Measurements from ENCODE around the gene RRP8. TPM values are rescaled to one million over a fixed set of nuclear protein-coding genes. Genes with fewer than 3 reads are reported as not detected.

Gene RRP8
- total RNA-seq, 6 experiments from 2014 or later: 18.5 to 26.7 (median 20.2) TPM

- no peak overlapping the region for H3K4me3 Mint-ChIP-seq
- no peaks in the 10 kb centered on the region; the same call in 1 of the 2 replicates for H3K27me3 Mint-ChIP-seq (ENCODE audit: insufficient read depth)
- no peaks in the 10 kb centered on the region for H3K9me3 Mint-ChIP-seq
- no peaks in the 10 kb centered on the region for H3K4me1 Mint-ChIP-seq (ENCODE audit: low read depth)
- no peak for DNase-seq
- no peak overlapping the region for H3K27ac Mint-ChIP-seq
- H3K36me3 Mint-ChIP-seq (ENCODE audit: low read depth): no peaks in the 10 kb centered on the region
- TF ChIP-seq, protein P1, sequence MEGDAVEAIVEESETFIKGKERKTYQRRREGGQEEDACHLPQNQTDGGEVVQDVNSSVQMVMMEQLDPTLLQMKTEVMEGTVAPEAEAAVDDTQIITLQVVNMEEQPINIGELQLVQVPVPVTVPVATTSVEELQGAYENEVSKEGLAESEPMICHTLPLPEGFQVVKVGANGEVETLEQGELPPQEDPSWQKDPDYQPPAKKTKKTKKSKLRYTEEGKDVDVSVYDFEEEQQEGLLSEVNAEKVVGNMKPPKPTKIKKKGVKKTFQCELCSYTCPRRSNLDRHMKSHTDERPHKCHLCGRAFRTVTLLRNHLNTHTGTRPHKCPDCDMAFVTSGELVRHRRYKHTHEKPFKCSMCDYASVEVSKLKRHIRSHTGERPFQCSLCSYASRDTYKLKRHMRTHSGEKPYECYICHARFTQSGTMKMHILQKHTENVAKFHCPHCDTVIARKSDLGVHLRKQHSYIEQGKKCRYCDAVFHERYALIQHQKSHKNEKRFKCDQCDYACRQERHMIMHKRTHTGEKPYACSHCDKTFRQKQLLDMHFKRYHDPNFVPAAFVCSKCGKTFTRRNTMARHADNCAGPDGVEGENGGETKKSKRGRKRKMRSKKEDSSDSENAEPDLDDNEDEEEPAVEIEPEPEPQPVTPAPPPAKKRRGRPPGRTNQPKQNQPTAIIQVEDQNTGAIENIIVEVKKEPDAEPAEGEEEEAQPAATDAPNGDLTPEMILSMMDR (IDR thresholded peaks at IDR 0.05): no peak
These were observed 20.3 kb upstream of the RRP8 start for GRCh38 chr11:6623391-6624363.

DNA sequence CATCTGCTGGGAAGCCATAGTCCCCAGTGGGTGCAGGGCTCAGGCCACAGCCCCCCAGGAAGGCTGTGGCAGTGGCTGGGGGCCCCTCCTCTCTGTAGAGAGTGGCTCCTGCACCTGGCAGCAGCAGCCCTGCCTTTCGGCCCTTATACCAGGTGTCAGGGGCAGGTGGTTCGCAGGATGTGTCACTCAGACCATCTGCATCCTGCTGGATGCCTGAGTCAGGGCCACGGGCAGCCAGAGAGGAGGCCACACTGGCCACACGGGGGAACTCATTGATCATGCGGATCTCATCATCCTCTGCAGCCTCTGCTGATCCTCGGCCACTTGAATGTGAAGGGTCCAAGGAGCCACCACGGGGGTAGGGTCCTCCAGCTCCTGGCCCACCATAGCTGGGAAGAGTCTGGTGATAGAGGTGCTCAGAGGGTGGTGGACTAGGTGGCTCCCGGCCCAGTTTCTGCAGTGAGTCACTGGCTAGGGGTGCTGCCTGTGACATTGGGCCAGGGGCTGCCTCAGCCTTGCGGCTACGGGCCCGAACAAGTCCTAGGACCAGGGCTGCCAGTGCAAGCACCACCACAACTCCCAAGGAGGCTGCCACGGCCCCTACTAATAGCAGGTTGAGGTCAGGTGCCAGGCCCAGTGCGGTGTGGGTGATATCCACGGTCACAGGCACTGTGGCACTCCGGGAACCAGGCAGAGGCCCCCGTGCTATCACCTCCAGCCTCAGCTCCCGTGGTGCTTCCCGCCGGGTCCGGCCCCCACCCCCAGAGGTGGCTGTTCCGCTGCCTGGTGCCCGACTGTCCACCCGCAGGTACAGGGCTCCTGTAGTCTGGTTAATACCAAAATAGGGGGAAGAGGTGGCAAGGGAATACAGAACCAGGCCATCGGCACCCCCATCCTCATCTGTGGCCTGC is 19.1 kb upstream of the RRP8 start:
- DNase-seq: no peak
- no peaks in the 10 kb centered on the region for H3K9me3 Mint-ChIP-seq
- no peaks in the 10 kb centered on the region; the same call in 1 of the 2 replicates for H3K27me3 Mint-ChIP-seq (ENCODE audit: insufficient read depth)
- no peaks in the 10 kb centered on the region for H3K4me1 Mint-ChIP-seq (ENCODE audit: low read depth)
- no peak overlapping the region for H3K27ac Mint-ChIP-seq
- H3K4me3 Mint-ChIP-seq: no peak overlapping the region
- TF ChIP-seq, protein P1 (IDR thresholded peaks at IDR 0.05): no peak
- no peaks in the 10 kb centered on the region for H3K36me3 Mint-ChIP-seq (ENCODE audit: low read depth)

- no peaks in the 10 kb centered on the region; the same call in 1 of the 2 replicates for H3K4me1 Mint-ChIP-seq (ENCODE audit: low read depth)
- no peaks in the 10 kb centered on the region for H3K36me3 Mint-ChIP-seq (ENCODE audit: low read depth)
- no peaks in the 10 kb centered on the region for H3K9me3 Mint-ChIP-seq
- TF ChIP-seq, protein P1 (IDR thresholded peaks at IDR 0.05): no peak
- H3K4me3 Mint-ChIP-seq: no peak overlapping the region
- H3K27me3 Mint-ChIP-seq (ENCODE audit: insufficient read depth): no peaks in the 10 kb centered on the region; the same call in 1 of the 2 replicates
- no peak overlapping the region for H3K27ac Mint-ChIP-seq
- no peak for DNase-seq
These were observed 18.3 kb upstream of the RRP8 start for GRCh38 chr11:6621711-6622211.

DNA sequence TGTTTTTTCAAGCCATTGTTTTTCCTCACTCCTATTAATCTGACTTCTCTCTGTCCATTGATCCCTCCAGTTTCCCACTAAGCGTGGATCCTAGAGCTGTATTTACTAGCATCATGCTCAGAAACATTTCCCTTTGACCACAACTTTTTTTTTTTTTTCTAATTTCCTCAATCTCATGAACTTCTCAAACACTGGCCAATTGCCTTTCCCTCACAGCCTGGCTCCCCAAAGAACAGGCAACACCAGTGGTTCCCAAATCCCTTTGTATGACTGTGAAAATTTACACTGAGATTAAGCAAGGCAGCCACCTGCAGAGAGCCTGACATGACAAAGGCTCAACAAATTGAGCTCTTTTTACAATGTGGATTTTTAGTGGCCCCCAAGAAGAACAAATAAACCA is 17.2 kb upstream of the RRP8 start:
- Mint-ChIP-seq H3K36me3 (ENCODE audit: low read depth) (peaks cover 9% of the 10 kb centered on the region), H3K4me1 (ENCODE audit: low read depth) (no peaks in the 10 kb centered on the region; the same call in 1 of the 2 replicates), H3K27me3 (ENCODE audit: insufficient read depth) (no peaks in the 10 kb centered on the region), H3K9me3 (no peaks in the 10 kb centered on the region), H3K4me3 (no peak overlapping the region), H3K27ac (no peak overlapping the region)
- no peak for DNase-seq
- TF ChIP-seq, protein P1 (IDR thresholded peaks at IDR 0.05): no peak

GRCh38 chr11:6619004-6619745 is 15.8 kb upstream of the RRP8 start, which contains the start of gene TPP1:
TSS of gene TPP1 (minus strand) at chr11:6619422. CDS start at chr11:6619400, 22 bp downstream.
- TF ChIP-seq, protein P1 (IDR thresholded peaks at IDR 0.05): no peak
- H3K9me3 Mint-ChIP-seq: no peaks in the 10 kb centered on the region
- DNase-seq: peak; percentile 92
- H3K36me3 Mint-ChIP-seq (ENCODE audit: low read depth): peaks cover 15% of the 10 kb centered on the region
- no peaks in the 10 kb centered on the region; the same call in 1 of the 2 replicates for H3K4me1 Mint-ChIP-seq (ENCODE audit: low read depth)
- no peak within 1 kb of the TSS for H3K27ac Mint-ChIP-seq
- H3K27me3 Mint-ChIP-seq (ENCODE audit: insufficient read depth): no peaks in the 10 kb centered on the region
- no peak within 1 kb of the TSS for H3K4me3 Mint-ChIP-seq

Data from HFFc6 (cell line).